SK-N-MC (cell line): ENCODE data around the gene QRFP.

Experiments
- EZH2 ChIP-seq: fragments of 200-600 bp; sonication (generic); IDR thresholded peaks from one replicate; pipeline ENCODE4 v1.6.1; 2017; ENCODE audit warnings: antibody characterized with exemption
- POLR2AphosphoS5 ChIP-seq: IDR thresholded peaks from 2 replicates; pipeline ENCODE4 v1.6.1; 2012; ENCODE audit warnings: mild to moderate bottlenecking, low read depth, low read length, borderline replicate concordance

DNA sequence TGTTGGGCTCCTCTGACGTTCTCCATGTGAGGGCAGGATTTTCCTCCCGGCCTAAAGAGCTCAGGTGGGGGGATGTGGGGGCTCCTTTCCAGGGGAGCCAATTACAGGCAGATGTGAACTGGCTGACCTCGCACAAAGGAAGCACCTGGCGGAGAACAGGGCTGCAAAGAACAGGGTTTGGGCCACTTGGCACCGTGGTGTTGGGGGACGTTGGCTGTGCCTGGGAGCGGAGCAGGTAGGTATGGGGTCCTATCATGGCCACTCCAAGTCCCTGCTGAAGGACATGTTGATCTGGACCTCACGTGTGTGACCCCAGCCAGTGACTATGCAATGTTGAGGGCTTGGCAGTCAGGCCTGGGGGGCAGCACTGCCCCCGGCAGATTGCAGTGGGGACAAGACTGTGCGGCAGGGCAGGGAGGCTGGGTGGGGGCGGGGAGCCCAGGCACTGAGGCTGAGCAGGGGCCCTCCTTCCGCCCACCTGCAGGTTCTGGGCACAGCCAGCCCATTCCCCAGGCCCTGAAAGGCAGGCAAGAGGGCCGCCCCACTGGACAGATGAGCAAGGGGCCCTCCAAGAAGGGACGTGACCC is 23.0 kb upstream of the QRFP start:
- TF ChIP-seq POLR2AphosphoS5: no peak
- TF ChIP-seq EZH2: no peak
